Trophoblast cell (in vitro differentiated cells and primary cell): Measurements from ENCODE around the gene ZMAT2.

Source experiments
- DNase-seq, 2 donors: peaks; one replicate each; pipeline ENCODE4 v3.0.0-alpha.2; 2016
- H2AFZ ChIP-seq: 2 replicates; pipeline ENCODE4 v1.6.1; 2013; ENCODE audit warnings: low read length, moderate library complexity, mild to moderate bottlenecking; ENCODE audit not compliant: insufficient read depth, poor library complexity
- H2AK5ac ChIP-seq: 2 replicates; pipeline ENCODE4 v1.6.1; 2013; ENCODE audit warnings: mild to moderate bottlenecking, low read length
- H2BK120ac ChIP-seq: 2 replicates; pipeline ENCODE4 v1.6.1; 2013; ENCODE audit warnings: low read length, mild to moderate bottlenecking, moderate library complexity; ENCODE audit not compliant: insufficient read depth, poor library complexity
- H2BK12ac ChIP-seq: 2 replicates; pipeline ENCODE4 v1.6.1; 2013; ENCODE audit warnings: mild to moderate bottlenecking, low read length, moderate library complexity
- H2BK5ac ChIP-seq: 2 replicates; pipeline ENCODE4 v1.6.1; 2013; ENCODE audit warnings: low read length, low read depth, moderate library complexity, mild to moderate bottlenecking; ENCODE audit not compliant: poor library complexity
- H3K14ac ChIP-seq: 2 replicates; pipeline ENCODE4 v1.6.1; 2013; ENCODE audit warnings: mild to moderate bottlenecking, low read length
- H3K18ac ChIP-seq: 2 replicates; pipeline ENCODE4 v1.6.1; 2013; ENCODE audit warnings: mild to moderate bottlenecking, low read length
- H3K23ac ChIP-seq: 2 replicates; pipeline ENCODE4 v1.6.1; 2013; ENCODE audit warnings: low read length
- H3K27ac ChIP-seq: 2 replicates; pipeline ENCODE4 v1.5.1; 2013; ENCODE audit warnings: low read depth, mild to moderate bottlenecking, inconsistent platforms, low read length, moderate library complexity
- H3K27me3 ChIP-seq: 2 replicates; pipeline ENCODE4 v1.6.1; 2013; ENCODE audit warnings: inconsistent platforms, mild to moderate bottlenecking, low read length, moderate library complexity; ENCODE audit not compliant: insufficient read depth
- H3K36me3 ChIP-seq, 2 experiments: 1 replicate in 1 of 2; 2 replicates in 1 of 2; pipeline ENCODE4 v1.6.1; 2013; ENCODE audit warnings: low read length in 2 of 2, mild to moderate bottlenecking in 2 of 2, moderate library complexity in 1 of 2; ENCODE audit not compliant: insufficient read depth in 2 of 2, control insufficient read depth in 1 of 2
- H3K4ac ChIP-seq: 2 replicates; pipeline ENCODE4 v1.6.1; 2013; ENCODE audit warnings: low read depth, mild to moderate bottlenecking, low read length, moderate library complexity
- H3K4me1 ChIP-seq, 2 experiments: 1 replicate in 1 of 2; 2 replicates in 1 of 2; pipeline ENCODE4 v1.6.1; 2013; ENCODE audit warnings: low read length in 2 of 2, mild to moderate bottlenecking in 2 of 2, moderate library complexity in 1 of 2; ENCODE audit not compliant: insufficient read depth in 2 of 2, control insufficient read depth in 1 of 2
- H3K4me2 ChIP-seq: 2 replicates; pipeline ENCODE4 v1.6.1; 2013; ENCODE audit warnings: inconsistent platforms, mild to moderate bottlenecking, low read length, moderate library complexity
- H3K4me3 ChIP-seq: 2 replicates; pipeline ENCODE4 v1.5.1; 2013; ENCODE audit warnings: mild to moderate bottlenecking, low read depth, low read length, inconsistent platforms
- H3K79me1 ChIP-seq: one replicate; pipeline ENCODE4 v1.6.1; 2013; ENCODE audit warnings: low read length
- H3K79me2 ChIP-seq: 2 replicates; pipeline ENCODE4 v1.6.1; 2013; ENCODE audit warnings: low read length, mild to moderate bottlenecking; ENCODE audit not compliant: control insufficient read depth, insufficient read depth, poor library complexity
- H3K9ac ChIP-seq: 2 replicates; pipeline ENCODE4 v1.6.1; 2013; ENCODE audit warnings: mild to moderate bottlenecking, low read length
- H3K9me3 ChIP-seq: 2 replicates; pipeline ENCODE4 v1.6.1; 2013; ENCODE audit warnings: low read depth, mild to moderate bottlenecking, control low read depth, inconsistent platforms, low read length; ENCODE audit not compliant: insufficient read depth
- H4K12ac ChIP-seq: 2 replicates; pipeline ENCODE4 v1.6.1; 2013; ENCODE audit warnings: low read depth, mild to moderate bottlenecking, low read length, moderate library complexity
- H4K8ac ChIP-seq: 2 replicates; pipeline ENCODE4 v1.6.1; 2013; ENCODE audit warnings: low read depth, mild to moderate bottlenecking, low read length, moderate library complexity
- H4K91ac ChIP-seq: one replicate; pipeline ENCODE4 v1.6.1; 2013; ENCODE audit warnings: low read depth, mild to moderate bottlenecking, low read length, moderate library complexity
- WGBS: extraction: QIAGEN DNeasy Blood & Tissue Kit; methylation state at CpG from one replicate; pipeline ENCODE4 v1.1.7; 2013; ENCODE audit warnings: missing lambda C conversion rate; ENCODE audit not compliant: insufficient read length, insufficient coverage; ENCODE audit errors: extremely low coverage; 5-methylcytosine and 5-hydroxymethylcytosine counted together

ZMAT2 gene

GRCh38 chr5:140673187-140673976 lies 26.9 kb upstream of the ZMAT2 start, which contains the start of gene DND1:
Gene DND1, minus strand, starts transcription at chr5:140673576. Its CDS starts 34 bp downstream, at chr5:140673542.
- H2BK12ac ChIP-seq, result no peak within 1 kb of the TSS
- no peak within 1 kb of the TSS for H2BK5ac ChIP-seq
- no peaks in the 10 kb centered on the region for H3K79me1 ChIP-seq
- WGBS, result no CpG with 5 or more reads among the region's 45 CpGs
- no peak within 1 kb of the TSS for H2AFZ ChIP-seq
- no peak within 1 kb of the TSS for H4K12ac ChIP-seq
- no peak for DNase-seq
- no peak within 1 kb of the TSS for H2BK120ac ChIP-seq
- no peak within 1 kb of the TSS for H3K9ac ChIP-seq
- H3K27me3 ChIP-seq, result no peaks in the 10 kb centered on the region
- no peaks in the 10 kb centered on the region for H3K4me1 ChIP-seq
- H3K4me3 ChIP-seq, result no peak within 1 kb of the TSS
- no peak within 1 kb of the TSS for H2AK5ac ChIP-seq
- no peak within 1 kb of the TSS for H3K4me2 ChIP-seq
- H3K79me2 ChIP-seq, result no peaks in the 10 kb centered on the region
- no peak within 1 kb of the TSS for H3K18ac ChIP-seq
- H3K9me3 ChIP-seq, result peaks cover 3% of the 10 kb centered on the region
- H3K27ac ChIP-seq, result no peak within 1 kb of the TSS
- H3K14ac ChIP-seq, result no peak within 1 kb of the TSS
- H3K4ac ChIP-seq, result no peak within 1 kb of the TSS
- H3K36me3 ChIP-seq, result peaks cover 67 to 80% of the 10 kb centered on the region in 2 experiments
- no peak within 1 kb of the TSS for H3K23ac ChIP-seq
- H4K8ac ChIP-seq, result no peak within 1 kb of the TSS
- H4K91ac ChIP-seq, result no peak within 1 kb of the TSS

- H2BK120ac ChIP-seq, result no peak overlapping the region
- no CpG with 5 or more reads among the region's 2 CpGs for WGBS
Measured at GRCh38 chr5:140674211-140674610, 26.0 kb upstream of the ZMAT2 start.

GRCh38 chr5:140674629-140675028 lies 25.6 kb upstream of the ZMAT2 start:
- H2AK5ac ChIP-seq, result no peak overlapping the region
- H3K4me3 ChIP-seq, result no peak overlapping the region
- H3K4me1 ChIP-seq, result no peaks in the 10 kb centered on the region
- no peak overlapping the region for H4K91ac ChIP-seq
- no peak overlapping the region for H2BK120ac ChIP-seq
- no peak overlapping the region for H3K9ac ChIP-seq
- no peak for DNase-seq
- H3K79me1 ChIP-seq, result no peaks in the 10 kb centered on the region
- no peak overlapping the region for H3K4ac ChIP-seq
- H2AFZ ChIP-seq, result no peak overlapping the region
- no CpG with 5 or more reads among the region's 4 CpGs for WGBS
- H3K27ac ChIP-seq, result no peak overlapping the region
- H3K36me3 ChIP-seq, result peaks cover 58 to 77% of the 10 kb centered on the region in 2 experiments
- H3K23ac ChIP-seq, result no peak overlapping the region
- no peaks in the 10 kb centered on the region for H3K79me2 ChIP-seq
- peaks cover 3% of the 10 kb centered on the region for H3K9me3 ChIP-seq
- H2BK5ac ChIP-seq, result no peak overlapping the region
- no peak overlapping the region for H3K4me2 ChIP-seq
- H4K8ac ChIP-seq, result no peak overlapping the region
- no peak overlapping the region for H4K12ac ChIP-seq
- H2BK12ac ChIP-seq, result no peak overlapping the region
- H3K14ac ChIP-seq, result no peak overlapping the region
- no peaks in the 10 kb centered on the region for H3K27me3 ChIP-seq
- H3K18ac ChIP-seq, result no peak overlapping the region

More at GRCh38 chr5:140674211-140674610, 26.0 kb upstream of the ZMAT2 start:
- Histone ChIP-seq H3K36me3 (peaks cover 62 to 77% of the 10 kb centered on the region in 2 experiments), H2BK12ac (no peak overlapping the region), H3K79me2 (no peaks in the 10 kb centered on the region), H3K4me3 (no peak overlapping the region), H3K14ac (no peak overlapping the region), H4K91ac (no peak overlapping the region), H3K4me2 (no peak overlapping the region), H4K12ac (no peak overlapping the region), H3K9me3 (peaks cover 3% of the 10 kb centered on the region), H3K27ac (no peak overlapping the region), H2BK5ac (no peak overlapping the region), H3K27me3 (no peaks in the 10 kb centered on the region), H2AFZ (no peak overlapping the region), H3K4me1 (no peaks in the 10 kb centered on the region), H3K4ac (no peak overlapping the region), H4K8ac (no peak overlapping the region), H3K9ac (no peak overlapping the region), H2AK5ac (no peak overlapping the region), H3K18ac (no peak overlapping the region), H3K79me1 (no peaks in the 10 kb centered on the region), H3K23ac (no peak overlapping the region)
- no peak for DNase-seq

DNA sequence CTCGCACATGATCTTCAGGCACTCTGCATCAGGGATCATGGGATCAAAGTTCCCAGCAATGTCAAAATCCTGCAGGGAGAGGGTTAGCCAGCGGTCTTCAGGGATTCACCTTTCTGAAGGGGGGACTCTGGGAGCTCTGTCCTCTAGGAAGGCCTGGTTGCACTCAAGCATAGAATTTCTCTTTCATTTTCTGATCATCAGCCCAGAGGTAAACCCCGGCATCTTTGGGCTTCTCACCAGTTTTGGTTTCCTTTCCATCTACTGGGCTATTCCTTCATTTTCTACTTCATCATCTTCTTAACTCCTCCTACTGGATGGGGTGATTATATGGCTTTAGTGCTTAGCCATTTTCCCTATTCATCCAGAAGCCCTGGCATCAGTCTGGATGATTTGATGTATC lies 22.3 kb upstream of the ZMAT2 start:
- H2BK120ac ChIP-seq, result no peak overlapping the region
- H4K91ac ChIP-seq, result no peak overlapping the region
- H4K12ac ChIP-seq, result no peak overlapping the region
- no peaks in the 10 kb centered on the region for H3K27me3 ChIP-seq
- no peak overlapping the region for H2AFZ ChIP-seq
- no peaks in the 10 kb centered on the region for H3K79me1 ChIP-seq
- peaks cover 39 to 72% of the 10 kb centered on the region in 2 experiments for H3K36me3 ChIP-seq
- no peak overlapping the region for H3K27ac ChIP-seq
- no peaks in the 10 kb centered on the region for H3K79me2 ChIP-seq
- no peaks in the 10 kb centered on the region for H3K4me1 ChIP-seq
- no peak overlapping the region for H2BK5ac ChIP-seq
- no peak overlapping the region for H3K4ac ChIP-seq
- H2AK5ac ChIP-seq, result no peak overlapping the region
- no CpG with 5 or more reads among the region's 3 CpGs for whole genome bisulfite sequencing
- H2BK12ac ChIP-seq, result no peak overlapping the region
- no peak overlapping the region for H4K8ac ChIP-seq
- no peak overlapping the region for H3K4me3 ChIP-seq
- no peak overlapping the region for H3K4me2 ChIP-seq
- no peak overlapping the region for H3K9ac ChIP-seq
- DNase-seq, result no peak
- H3K23ac ChIP-seq, result no peak overlapping the region
- no peak overlapping the region for H3K14ac ChIP-seq
- no peak overlapping the region for H3K18ac ChIP-seq
- peaks cover 3% of the 10 kb centered on the region for H3K9me3 ChIP-seq
